CD14-positive monocyte (primary cell): ENCODE measurements around the gene GALNTL6. TPM values are rescaled to one million over a fixed set of nuclear protein-coding genes. Genes with fewer than 3 reads are reported as not detected.

Source experiments
- DNase-seq, 3 donors: peaks; one replicate each; pipeline ENCODE4 v3.0.0-alpha.2; 2011 to 2022
- H2AFZ ChIP-seq: 2 replicates; pipeline ENCODE4 v1.6.0; 2012; ENCODE audit warnings: mild to moderate bottlenecking, low read depth, low read length, inconsistent platforms; ENCODE audit not compliant: insufficient read depth, poor library complexity, severe bottlenecking
- H3K27ac ChIP-seq, 2 donors: 1 replicate in 1 of 2; 2 replicates in 1 of 2; pipeline ENCODE4 v1.5.1; 2012 to 2013; ENCODE audit warnings: low read length in 2 of 2, control low read depth in 1 of 2, inconsistent platforms in 1 of 2, low read depth in 1 of 2, mild to moderate bottlenecking in 1 of 2
- H3K27me3 ChIP-seq, 2 donors: one replicate each; pipeline versions ENCODE4 v1.6.0 to v1.6.1; 2011 to 2013; ENCODE audit warnings: low read length in 2 of 2; ENCODE audit not compliant: control insufficient read depth in 2 of 2, insufficient read depth in 2 of 2
- H3K36me3 ChIP-seq, 2 donors: replicated peaks in 1 of 2; 1 replicate in 1 of 2; 2 replicates in 1 of 2; pipeline versions ENCODE4 v1.5.1 to v1.6.1; 2012 to 2013; ENCODE audit warnings: low read length in 2 of 2, control low read depth in 1 of 2, inconsistent platforms in 1 of 2, mild to moderate bottlenecking in 1 of 2; ENCODE audit not compliant: insufficient read depth in 2 of 2, control insufficient read depth in 1 of 2
- H3K4me1 ChIP-seq, 2 donors: 1 replicate in 1 of 2; 2 replicates in 1 of 2; pipeline versions ENCODE4 v1.5.1 to v1.6.1; 2012 to 2013; ENCODE audit warnings: low read length in 2 of 2, control low read depth in 1 of 2, inconsistent platforms in 1 of 2, mild to moderate bottlenecking in 1 of 2, moderate library complexity in 1 of 2; ENCODE audit not compliant: insufficient read depth in 2 of 2, control insufficient read depth in 1 of 2
- H3K4me2 ChIP-seq: replicated peaks from 2 replicates; pipeline ENCODE3; 2012; ENCODE audit warnings: low read length, moderate library complexity, mild to moderate bottlenecking; ENCODE audit not compliant: poor library complexity, severe bottlenecking; ENCODE audit errors: extremely low read depth
- H3K4me3 ChIP-seq, 3 experiments: fragments of 200-600 bp in 1 of 3; sonication (generic) in 1 of 3; replicated peaks in 1 of 3; 1 replicate in 2 of 3; 2 replicates in 1 of 3; pipeline ENCODE4 v1.5.1; 2011 to 2013; ENCODE audit warnings: low read length in 3 of 3, mild to moderate bottlenecking in 3 of 3, control low read depth in 2 of 3, low read depth in 2 of 3, inconsistent platforms in 1 of 3, moderate library complexity in 1 of 3
- H3K79me2 ChIP-seq: 2 replicates; pipeline ENCODE4 v1.6.0; 2012; ENCODE audit warnings: mild to moderate bottlenecking, control low read depth, inconsistent platforms, low read length, moderate library complexity; ENCODE audit not compliant: insufficient read depth
- H3K9ac ChIP-seq: 2 replicates; pipeline ENCODE4 v1.6.0; 2017; ENCODE audit warnings: low read length, mild to moderate bottlenecking; ENCODE audit not compliant: insufficient read depth, poor library complexity, severe bottlenecking
- H3K9me3 ChIP-seq, 2 donors: replicated peaks in 1 of 2; 1 replicate in 1 of 2; 2 replicates in 1 of 2; pipeline versions ENCODE4 v1.5.1 to v1.6.1; 2012 to 2013; ENCODE audit warnings: low read length in 2 of 2, control low read depth in 1 of 2; ENCODE audit not compliant: control insufficient read depth in 1 of 2, insufficient read depth in 1 of 2
- H4K20me1 ChIP-seq: 2 replicates; pipeline ENCODE4 v1.6.0; 2012; ENCODE audit warnings: mild to moderate bottlenecking, low read length, control low read depth, moderate library complexity; ENCODE audit not compliant: insufficient read depth
- H3K27ac Mint-ChIP-seq, 7 donors: one replicate each; pipeline ENCODE4 v1.8.0; 2020; ENCODE audit warnings: mild to moderate bottlenecking in 7 of 7, mixed read lengths in 7 of 7, moderate library complexity in 6 of 7, inconsistent platforms in 2 of 7
- H3K27me3 Mint-ChIP-seq, 3 donors: one replicate each; pipeline ENCODE4 v1.8.0; 2021 to 2022; ENCODE audit warnings: low read depth in 3 of 3, mild to moderate bottlenecking in 3 of 3, mixed read lengths in 3 of 3, moderate library complexity in 3 of 3, inconsistent platforms in 1 of 3
- H3K36me3 Mint-ChIP-seq, 2 donors: one replicate each; pipeline ENCODE4 v1.8.0; 2020; ENCODE audit warnings: mixed read lengths in 2 of 2, inconsistent platforms in 1 of 2, mild to moderate bottlenecking in 1 of 2
- H3K4me1 Mint-ChIP-seq: one replicate; pipeline ENCODE4 v1.8.0; 2020; ENCODE audit warnings: mild to moderate bottlenecking, mixed read lengths
- H3K4me3 Mint-ChIP-seq, 2 donors: one replicate each; pipeline ENCODE4 v1.8.0; 2020; ENCODE audit warnings: mild to moderate bottlenecking in 2 of 2, mixed read lengths in 2 of 2, moderate library complexity in 1 of 2
- H3K9me3 Mint-ChIP-seq, 7 donors: one replicate each; pipeline ENCODE4 v1.8.0; 2020 to 2022; ENCODE audit warnings: mixed read lengths in 7 of 7, mild to moderate bottlenecking in 6 of 7, moderate library complexity in 6 of 7, inconsistent platforms in 2 of 7
- CTCF ChIP-seq: fragments of 200-600 bp; IDR thresholded peaks from one replicate; pipeline ENCODE4 v1.8.0; 2022; ENCODE audit warnings: antibody characterized with exemption, mild to moderate bottlenecking
- WGBS: methylation state at CpG from one replicate; pipeline ENCODE4 v1.1.5; 2013; ENCODE audit warnings: missing lambda C conversion rate; ENCODE audit not compliant: insufficient coverage; 5-methylcytosine and 5-hydroxymethylcytosine counted together
- intact Hi-C, 2 donors: fragments of 100-400 bp; cut with micrococcal nuclease; formaldehyde crosslinking; loops; one replicate each; pipeline versions ENCODE4 v1.15.0 to v1.15.1; 2023
- polyA plus RNA-seq, 3 donors: library from polyadenylated mRNA; depleted of rRNA in 1 of 3; unstranded in 2 of 3; stranded (reverse) in 1 of 3; fragments of 300-500 nt in 2 of 3; fragments of >200 nt in 1 of 3; fragmentation: Illumina TruSeq in 2 of 3; gene quantifications; 1 replicate in 2 of 3; 2 replicates in 1 of 3; pipeline ENCODE4 v1.2.3, GENCODE V29; 2012 to 2021

Gene GALNTL6
- polyA plus RNA-seq, 3 donors, result 0.05 TPM; not detected in 2

DNA sequence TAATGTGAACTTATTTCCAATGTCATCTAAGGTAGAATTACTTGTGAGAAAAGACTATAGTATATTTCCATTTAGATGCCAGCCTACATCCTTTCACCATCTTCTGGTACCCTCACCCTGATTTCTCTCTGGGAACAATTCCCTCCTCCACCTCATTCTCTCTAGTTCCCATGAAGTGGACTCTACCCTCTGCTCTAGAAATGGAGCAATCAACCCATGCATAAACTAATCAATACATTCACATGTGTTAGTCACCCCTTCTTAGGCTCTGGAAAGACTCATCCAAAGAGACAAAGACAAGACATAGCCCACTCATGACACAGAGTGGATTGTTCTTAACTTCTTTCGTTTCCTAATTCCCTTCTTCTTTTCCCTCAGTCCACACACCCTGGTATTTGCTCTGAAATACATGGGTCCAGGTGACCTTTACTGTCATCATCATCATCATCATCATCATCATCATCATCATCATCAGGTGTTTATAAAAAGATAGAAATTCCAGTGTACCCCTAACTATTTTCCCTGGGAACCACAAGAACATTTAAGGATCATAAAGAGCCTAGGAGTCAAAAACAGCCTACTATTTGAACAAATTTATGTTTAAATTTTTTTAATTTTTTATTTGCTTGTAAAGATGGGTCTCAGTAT is 1056.5 kb downstream of the GALNTL6 start:
- no peaks in the 10 kb centered on the region for H3K27me3 ChIP-seq
- no peaks in the 10 kb centered on the region for H3K4me1 Mint-ChIP-seq
- WGBS, result no CpG with 5 or more reads among the region's 1 CpG
- DNase-seq, result no peak
- H3K9me3 Mint-ChIP-seq, result peaks cover 0 to 2% (median 0%) of the 10 kb centered on the region in 7 donors
- no peak overlapping the region for H3K4me3 Mint-ChIP-seq
- no peak overlapping the region for H2AFZ ChIP-seq
- H3K79me2 ChIP-seq, result no peaks in the 10 kb centered on the region
- no peaks in the 10 kb centered on the region for H3K36me3 ChIP-seq
- no peaks in the 10 kb centered on the region for H4K20me1 ChIP-seq
- no peak overlapping the region for H3K27ac Mint-ChIP-seq
- no peaks in the 10 kb centered on the region for H3K9me3 ChIP-seq
- H3K4me1 ChIP-seq, result no peaks in the 10 kb centered on the region
- H3K27ac ChIP-seq, result no peak overlapping the region
- H3K4me3 ChIP-seq, result no peak overlapping the region
- peaks cover 3 to 11% (median 7%) of the 10 kb centered on the region in 3 donors for H3K27me3 Mint-ChIP-seq
- intact Hi-C loops, result no loop called here
- H3K4me2 ChIP-seq, result no peak overlapping the region
- no peak overlapping the region for H3K9ac ChIP-seq
- no peaks in the 10 kb centered on the region for H3K36me3 Mint-ChIP-seq
- no peak for TF ChIP-seq CTCF

DNA sequence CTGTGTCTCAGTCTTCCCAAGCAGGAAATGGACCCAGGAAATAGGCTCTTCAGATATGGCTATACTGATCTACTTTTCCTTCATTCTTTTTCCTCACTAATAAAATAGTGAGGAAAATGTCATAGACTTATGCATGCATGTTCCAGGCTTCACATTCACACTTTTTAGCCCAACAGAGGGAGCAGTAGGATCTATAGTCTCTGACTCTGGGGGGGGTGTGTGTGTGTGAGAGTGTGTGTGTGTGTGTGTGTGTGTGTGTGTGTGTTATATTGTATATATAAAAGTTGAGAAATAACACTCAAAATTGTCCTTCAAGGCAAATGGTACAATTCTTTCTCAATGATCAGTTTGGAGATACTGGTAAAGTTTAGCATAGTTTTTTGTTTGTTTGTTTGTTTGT is 1058.2 kb downstream of the GALNTL6 start:
- no peak overlapping the region for H3K27ac Mint-ChIP-seq
- H3K9me3 Mint-ChIP-seq, result peaks cover 0 to 2% (median 0%) of the 10 kb centered on the region in 7 donors
- Histone ChIP-seq H3K27me3 (no peaks in the 10 kb centered on the region), H4K20me1 (no peaks in the 10 kb centered on the region), H2AFZ (no peak overlapping the region), H3K9me3 (no peaks in the 10 kb centered on the region), H3K36me3 (no peaks in the 10 kb centered on the region), H3K9ac (no peak overlapping the region), H3K4me1 (no peaks in the 10 kb centered on the region), H3K4me3 (no peak overlapping the region), H3K27ac (no peak overlapping the region), H3K79me2 (no peaks in the 10 kb centered on the region), H3K4me2 (no peak overlapping the region)
- DNase-seq, result no peak
- H3K36me3 Mint-ChIP-seq, result no peaks in the 10 kb centered on the region
- H3K27me3 Mint-ChIP-seq, result peaks cover 3 to 11% (median 7%) of the 10 kb centered on the region in 3 donors
- intact Hi-C loops, result no loop called here
- H3K4me3 Mint-ChIP-seq, result no peak overlapping the region
- no peaks in the 10 kb centered on the region for H3K4me1 Mint-ChIP-seq
- TF ChIP-seq CTCF, result no peak
